Endothelial cell of umbilical vein (primary cell): ENCODE results near the gene EIF4B. TPM values are rescaled to one million over a fixed set of nuclear protein-coding genes. Genes with fewer than 3 reads are reported as not detected.

Experiments used
- BruUV-seq: library from RNA; stranded (reverse); fragments of 400-500 nt; replicated peaks from 2 replicates; lab custom pipeline; 2021; lab: Mats Ljungman, UMichigan
- CTCF ChIA-PET: fragments of 300-600, 350-600 bp; sonication (Branson Sonifier 250); formaldehyde crosslinking; loops from one replicate; lab custom pipeline; 2021; ENCODE audit warnings: antibody characterized with exemption, inconsistent platforms; lab: Charles Lee
- POLR2A ChIA-PET: fragments of 300-600, 350-600 bp; sonication (Branson Sonifier 250); formaldehyde crosslinking; loops from one replicate; lab custom pipeline; 2021; ENCODE audit warnings: antibody characterized with exemption, inconsistent platforms; lab: Charles Lee
- DNase-seq: peaks from one replicate; pipeline ENCODE4 v3.0.0-alpha.2; 2011; ENCODE audit warnings: low read depth, low spot score
- FAIRE-seq: peaks from 2 replicates; lab custom pipeline; 2011; peaks lifted over from hg19 to GRCh38; lab: Jason Lieb, UNC
- H2AFZ ChIP-seq: 2 replicates; pipeline ENCODE4 v1.6.0; 2012; ENCODE audit warnings: low read depth, low read length, control low read depth, inconsistent platforms
- H3K27ac ChIP-seq: 2 replicates; pipeline ENCODE4 v1.5.1; 2011; ENCODE audit warnings: low read depth, mild to moderate bottlenecking, control low read depth, low read length, moderate library complexity; ENCODE audit not compliant: insufficient read depth
- H3K27me3 ChIP-seq, 2 experiments: 2 replicates each; pipeline versions ENCODE4 v1.6.0 to v1.6.1; 2011; ENCODE audit warnings: low read length in 2 of 2, mixed read lengths in 1 of 2; ENCODE audit not compliant: control insufficient read depth in 2 of 2, insufficient read depth in 2 of 2
- H3K36me3 ChIP-seq, 2 experiments: 2 replicates in 1 of 2; 3 replicates in 1 of 2; pipeline ENCODE4 v1.5.1; 2011; ENCODE audit warnings: low read length in 2 of 2, mild to moderate bottlenecking in 1 of 2, moderate library complexity in 1 of 2; ENCODE audit not compliant: control insufficient read depth in 2 of 2, insufficient read depth in 2 of 2; ENCODE audit errors: extremely low read depth in 1 of 2
- H3K4me1 ChIP-seq: 3 replicates; pipeline ENCODE4 v1.5.1; 2011; ENCODE audit warnings: mild to moderate bottlenecking, low read length; ENCODE audit not compliant: control insufficient read depth, insufficient read depth; ENCODE audit errors: extremely low read depth
- H3K4me2 ChIP-seq: 2 replicates; pipeline ENCODE4 v1.6.1; 2011; ENCODE audit warnings: low read length, control low read depth, mixed read lengths; ENCODE audit not compliant: insufficient read depth
- H3K4me3 ChIP-seq, 3 experiments: fragments of 200-600 bp in 1 of 3; sonication (generic), shearing (Covaris generic) in 1 of 3; replicated peaks in 1 of 3; 2 replicates each; pipeline ENCODE4 v1.5.1; 2011 to 2016; ENCODE audit warnings: control low read depth in 3 of 3, low read length in 3 of 3, mild to moderate bottlenecking in 2 of 3, inconsistent platforms in 1 of 3, low read depth in 1 of 3, moderate library complexity in 1 of 3; ENCODE audit not compliant: insufficient read depth in 1 of 3
- H3K79me2 ChIP-seq: 2 replicates; pipeline ENCODE4 v1.6.0; 2012; ENCODE audit warnings: low read length, inconsistent platforms; ENCODE audit not compliant: control insufficient read depth, insufficient read depth
- H3K9ac ChIP-seq: replicated peaks from 2 replicates; pipeline ENCODE3; 2011; ENCODE audit warnings: low read length, control low read depth; ENCODE audit not compliant: insufficient read depth; ENCODE audit errors: extremely low read depth
- H3K9me1 ChIP-seq: replicated peaks from 3 replicates; pipeline ENCODE4 v1.6.0; 2011; ENCODE audit warnings: mild to moderate bottlenecking, low read length; ENCODE audit not compliant: control insufficient read depth, insufficient read depth; ENCODE audit errors: extremely low read depth
- H3K9me3 ChIP-seq: replicated peaks from 2 replicates; pipeline ENCODE4 v1.5.1; 2012; ENCODE audit warnings: low read length, inconsistent platforms; ENCODE audit not compliant: control insufficient read depth, insufficient read depth
- H4K20me1 ChIP-seq: replicated peaks from 2 replicates; pipeline ENCODE3; 2011; ENCODE audit warnings: mild to moderate bottlenecking, low read length; ENCODE audit not compliant: control insufficient read depth, insufficient read depth; ENCODE audit errors: extremely low read depth
- EZH2 ChIP-seq: IDR thresholded peaks from 2 replicates; pipeline ENCODE4 v1.6.1; 2012; ENCODE audit warnings: borderline replicate concordance, low read depth, mild to moderate bottlenecking, moderate library complexity, low read length, inconsistent platforms; ENCODE audit not compliant: severe bottlenecking
- FOS ChIP-seq: IDR thresholded peaks from 2 replicates; pipeline ENCODE4 v1.6.1; 2011; ENCODE audit warnings: mild to moderate bottlenecking, low read length, moderate library complexity, borderline replicate concordance; ENCODE audit not compliant: insufficient read depth
- GATA2 ChIP-seq: IDR thresholded peaks from 2 replicates; pipeline ENCODE4 v1.7.0; 2011; ENCODE audit warnings: low read depth, mild to moderate bottlenecking, moderate library complexity, mixed read lengths, low read length; ENCODE audit not compliant: insufficient read length, insufficient read depth
- JUN ChIP-seq: IDR thresholded peaks from 2 replicates; pipeline ENCODE4 v1.6.1; 2011; ENCODE audit warnings: borderline replicate concordance, low read depth; ENCODE audit not compliant: insufficient read length, insufficient read depth
- MYC ChIP-seq: IDR thresholded peaks from one replicate; pipeline ENCODE4 v1.6.1; 2011; ENCODE audit warnings: mild to moderate bottlenecking, low read depth, low read length
- POLR2A ChIP-seq: IDR thresholded peaks from 2 replicates; pipeline ENCODE4 v1.6.1; 2012; ENCODE audit warnings: low read depth, mild to moderate bottlenecking, control low read depth, low read length
- POLR2AphosphoS5 ChIP-seq: IDR thresholded peaks from 2 replicates; pipeline ENCODE4 v1.6.1; 2012; ENCODE audit warnings: low read depth, mild to moderate bottlenecking, control low read depth, low read length, moderate library complexity; ENCODE audit not compliant: insufficient read depth
- dilution Hi-C: fragments of 300-500 bp; cut with MboI; formaldehyde crosslinking; loops from one replicate; pipeline ENCODE4 v1.15.0; 2019; ENCODE audit warnings: low sequenced_read_pairs; ENCODE audit not compliant: extremely low pct_ligation_motif_present
- intact Hi-C: fragments of 100-400 bp; cut with micrococcal nuclease; formaldehyde crosslinking; loops from one replicate; pipeline ENCODE4 v1.10.0; 2022
- polyA plus RNA-seq, 4 experiments: library from polyadenylated mRNA; depleted of rRNA in 3 of 4; stranded (reverse) in 3 of 4; unstranded in 1 of 4; fragments of >200 nt; gene quantifications; 2 replicates each; pipeline versions ENCODE4 v1.2.1 to v1.2.3, GENCODE V29; 2011 to 2012; ENCODE audit warnings: missing spikeins in 1 of 4
- total RNA-seq: library from RNA; stranded (reverse); gene quantifications from 2 replicates; pipeline ENCODE4 v1.2.3, GENCODE V29; 2021
- TF ChIP-seq, protein P1 (sequence below): IDR thresholded peaks from 2 replicates; pipeline ENCODE4 v1.6.1; 2011; ENCODE audit not compliant: insufficient read depth, insufficient read length
- TF ChIP-seq, protein P2 (sequence below), 2 donors: IDR thresholded peaks; 1 replicate in 1 of 2; 2 replicates in 1 of 2; pipeline ENCODE4 v1.5.1; 2011; ENCODE audit warnings: low read length in 2 of 2, mild to moderate bottlenecking in 2 of 2, moderate library complexity in 2 of 2, control low read depth in 1 of 2, inconsistent platforms in 1 of 2, low read depth in 1 of 2; ENCODE audit not compliant: insufficient read depth in 1 of 2; ENCODE audit errors: extremely low read depth in 1 of 2

The EIF4B gene
- total and polyA plus RNA-seq, 2 donors (not counting 3 experiments of a cell fraction or from before 2014, with no cell fraction given) = 233 to 382 TPM

DNA sequence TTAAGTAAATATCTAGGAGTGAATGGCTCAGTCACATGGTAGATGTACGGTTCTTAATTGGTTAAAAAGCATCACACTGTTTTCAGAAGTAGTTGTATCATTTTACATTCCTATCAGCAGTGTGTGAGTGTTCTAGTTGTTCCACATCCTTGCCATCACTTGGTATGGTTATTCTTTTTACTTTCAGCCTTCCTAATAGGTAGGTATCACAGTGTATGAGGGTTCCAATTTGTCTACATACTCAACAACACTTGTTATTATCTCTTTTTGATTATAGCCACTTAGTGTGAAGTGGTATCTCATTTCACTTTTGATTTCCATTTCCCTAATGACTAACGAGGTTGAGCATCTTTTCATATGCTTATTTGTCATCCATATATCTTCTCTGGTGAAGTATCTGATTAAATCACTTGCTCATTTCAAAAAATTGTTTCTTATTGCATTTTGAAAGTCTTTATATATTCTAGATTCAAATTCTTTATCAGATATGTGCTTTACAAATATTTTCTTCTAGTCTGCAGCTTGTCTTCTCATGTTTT lies 76.5 kb downstream of the EIF4B start:
- H3K27ac ChIP-seq = no peak overlapping the region
- FAIRE-seq = no peak
- no peak for DNase-seq
- intact Hi-C loops = no loop called here
- H4K20me1 ChIP-seq = no peaks in the 10 kb centered on the region
- peaks cover 6% of the 10 kb centered on the region for H3K79me2 ChIP-seq
- no peaks in the 10 kb centered on the region for H3K36me3 ChIP-seq
- no peak overlapping the region for H2AFZ ChIP-seq
- H3K4me3 ChIP-seq = no peak overlapping the region
- no peak overlapping the region for H3K9ac ChIP-seq
- dilution Hi-C loops = no loop called here
- H3K9me1 ChIP-seq = no peaks in the 10 kb centered on the region
- TF ChIP-seq EZH2 (no peak), JUN (no peak), GATA2 (no peak), FOS (no peak), POLR2AphosphoS5 (no peak), MYC (no peak), POLR2A (no peak)
- TF ChIP-seq, protein P1, sequence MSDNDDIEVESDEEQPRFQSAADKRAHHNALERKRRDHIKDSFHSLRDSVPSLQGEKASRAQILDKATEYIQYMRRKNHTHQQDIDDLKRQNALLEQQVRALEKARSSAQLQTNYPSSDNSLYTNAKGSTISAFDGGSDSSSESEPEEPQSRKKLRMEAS = no peak
- TF ChIP-seq, protein P2, sequence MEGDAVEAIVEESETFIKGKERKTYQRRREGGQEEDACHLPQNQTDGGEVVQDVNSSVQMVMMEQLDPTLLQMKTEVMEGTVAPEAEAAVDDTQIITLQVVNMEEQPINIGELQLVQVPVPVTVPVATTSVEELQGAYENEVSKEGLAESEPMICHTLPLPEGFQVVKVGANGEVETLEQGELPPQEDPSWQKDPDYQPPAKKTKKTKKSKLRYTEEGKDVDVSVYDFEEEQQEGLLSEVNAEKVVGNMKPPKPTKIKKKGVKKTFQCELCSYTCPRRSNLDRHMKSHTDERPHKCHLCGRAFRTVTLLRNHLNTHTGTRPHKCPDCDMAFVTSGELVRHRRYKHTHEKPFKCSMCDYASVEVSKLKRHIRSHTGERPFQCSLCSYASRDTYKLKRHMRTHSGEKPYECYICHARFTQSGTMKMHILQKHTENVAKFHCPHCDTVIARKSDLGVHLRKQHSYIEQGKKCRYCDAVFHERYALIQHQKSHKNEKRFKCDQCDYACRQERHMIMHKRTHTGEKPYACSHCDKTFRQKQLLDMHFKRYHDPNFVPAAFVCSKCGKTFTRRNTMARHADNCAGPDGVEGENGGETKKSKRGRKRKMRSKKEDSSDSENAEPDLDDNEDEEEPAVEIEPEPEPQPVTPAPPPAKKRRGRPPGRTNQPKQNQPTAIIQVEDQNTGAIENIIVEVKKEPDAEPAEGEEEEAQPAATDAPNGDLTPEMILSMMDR (IDR thresholded peaks at IDR 0.05; ENCODE audit: extremely low read depth in 1 of 2, insufficient read depth in 1 of 2, low read depth in 1 of 2, low read length in 2 of 2) = no peak
- H3K4me2 ChIP-seq = no peak overlapping the region
- peaks cover 9% of the 10 kb centered on the region for H3K4me1 ChIP-seq
- ChIA-PET CTCF (interaction anchor here (2.7 kb wide), 1 partner anchor 17 kb away, joined by 11 read pairs; no protein-coding TSS in a partner anchor), POLR2A (no interaction called here)
- H3K9me3 ChIP-seq = no peaks in the 10 kb centered on the region
- no TSS peak for BruUV-seq
- peaks cover 2 to 9% of the 10 kb centered on the region in 2 experiments for H3K27me3 ChIP-seq
